Measurements from ENCODE around the gene PRR18. TPM values are rescaled to one million over a fixed set of nuclear protein-coding genes. Genes with fewer than 3 reads are reported as not detected.

Gene PRR18
- total RNA-seq (2022; extraction: Qiagen RNA extraction; ENCODE audit: low read depth) = 0.11 to 0.25 TPM (median 0.17 TPM) in 5 replicates

GRCh38 chr6:166308033-166308768 is at the start of gene PRR18:
PRR18 (minus strand) TSS chr6:166308392; CDS start chr6:166308142, 250 bp downstream.

GRCh38 chr6:166342349-166343149 is 34.4 kb upstream of the PRR18 start, which contains the start of gene SFT2D1:
SFT2D1 (minus strand) TSS chr6:166342545; CDS start chr6:166342481, 64 bp downstream.

Other genes starting within 250 kb of the PRR18 start
- gene TBXT, start 140.5 kb downstream of the PRR18 start, total RNA-seq (2022; extraction: Qiagen RNA extraction; ENCODE audit: low read depth) = not detected in 5 replicates
- 34.0 to 43.3 TPM (median 41.7 TPM) in 5 replicates for gene SFT2D1, start 34.2 kb upstream of the PRR18 start, total RNA-seq (2022; extraction: Qiagen RNA extraction; ENCODE audit: low read depth)
- 3.5 to 5.4 TPM (median 4.2 TPM) in 5 replicates for gene MPC1, start 74.5 kb upstream of the PRR18 start, total RNA-seq (2022; extraction: Qiagen RNA extraction; ENCODE audit: low read depth)

Measured in A549 treated with CpdA at 1 μM for 4 hours (cell line).